Measurements from ENCODE around the gene NDUFB10.
A peak's percentile ranks its signal among the peaks of the same experiment; 100 is the strongest.

The NDUFB10 gene

DNA sequence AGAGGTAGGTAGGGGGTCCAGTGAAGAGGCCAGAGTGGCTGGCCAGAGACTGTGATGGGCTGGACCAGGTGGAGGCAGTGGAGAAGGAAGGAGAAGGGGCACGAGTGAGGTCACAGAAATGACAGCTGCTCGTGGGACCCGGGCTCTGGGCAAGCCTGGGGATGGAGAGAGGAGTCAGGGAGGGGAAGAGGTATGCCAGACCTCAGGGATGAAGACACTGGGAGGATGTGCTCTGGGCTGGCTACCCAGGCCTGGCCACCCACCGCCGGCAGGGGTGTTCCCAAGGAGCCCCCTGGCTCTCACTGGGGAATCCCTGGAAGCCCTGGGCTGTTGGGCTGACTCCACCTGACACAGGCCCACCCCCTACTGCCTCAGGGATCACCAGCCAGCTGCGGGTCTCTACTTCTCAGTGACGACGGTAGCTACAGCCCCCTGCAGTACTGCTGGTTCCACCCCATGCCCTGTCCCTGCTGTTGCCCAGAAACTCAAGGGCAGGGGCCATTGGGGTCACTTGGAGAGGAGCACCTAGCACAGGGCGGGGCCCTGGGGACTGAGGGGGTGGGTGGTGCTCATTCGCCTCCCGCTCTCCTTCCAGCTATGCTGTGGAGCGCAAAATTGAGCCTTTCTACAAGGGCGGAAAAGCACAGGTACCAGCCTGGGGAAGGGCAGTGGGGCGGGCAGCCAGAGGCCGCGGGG, 14.3 kb downstream of the NDUFB10 start:
- no peak for DNase-seq

DNA sequence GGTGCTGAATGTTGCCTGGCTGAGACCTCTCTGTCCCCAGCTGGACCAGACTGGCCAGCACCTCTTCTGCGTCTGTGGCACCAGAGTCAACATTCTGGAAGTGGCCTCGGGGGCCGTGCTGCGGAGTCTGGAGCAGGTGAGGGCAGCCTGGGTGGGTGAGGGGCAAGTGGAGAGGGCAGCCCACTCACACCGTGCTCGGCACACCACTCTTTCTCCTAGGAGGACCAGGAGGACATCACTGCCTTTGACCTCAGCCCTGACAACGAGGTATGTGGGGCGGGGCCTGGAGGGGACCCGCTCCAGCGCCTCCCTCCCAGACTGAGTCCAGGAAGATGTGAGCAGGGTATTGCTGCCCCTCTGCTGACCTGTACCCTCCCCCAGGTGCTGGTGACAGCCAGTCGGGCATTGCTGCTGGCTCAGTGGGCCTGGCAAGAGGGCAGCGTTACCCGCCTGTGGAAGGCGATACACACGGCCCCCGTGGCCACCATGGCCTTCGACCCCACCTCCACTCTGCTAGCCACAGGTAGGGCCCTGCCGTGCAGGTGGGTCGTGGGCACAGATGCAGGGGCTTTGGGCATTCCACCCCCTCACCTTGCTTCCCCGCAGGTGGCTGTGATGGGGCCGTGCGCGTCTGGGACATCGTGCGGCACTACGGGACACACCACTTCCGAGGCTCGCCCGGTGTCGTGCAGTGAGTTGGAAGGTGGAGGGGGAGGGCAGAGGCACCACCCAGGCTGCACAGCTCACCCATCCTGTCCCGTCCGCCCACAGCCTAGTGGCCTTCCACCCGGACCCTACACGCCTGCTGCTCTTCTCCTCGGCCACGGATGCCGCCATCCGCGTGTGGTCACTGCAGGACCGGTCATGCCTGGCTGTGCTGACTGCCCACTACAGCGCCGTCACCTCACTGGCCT, 15.1 kb downstream of the NDUFB10 start:
- no peak for DNase-seq

DNA sequence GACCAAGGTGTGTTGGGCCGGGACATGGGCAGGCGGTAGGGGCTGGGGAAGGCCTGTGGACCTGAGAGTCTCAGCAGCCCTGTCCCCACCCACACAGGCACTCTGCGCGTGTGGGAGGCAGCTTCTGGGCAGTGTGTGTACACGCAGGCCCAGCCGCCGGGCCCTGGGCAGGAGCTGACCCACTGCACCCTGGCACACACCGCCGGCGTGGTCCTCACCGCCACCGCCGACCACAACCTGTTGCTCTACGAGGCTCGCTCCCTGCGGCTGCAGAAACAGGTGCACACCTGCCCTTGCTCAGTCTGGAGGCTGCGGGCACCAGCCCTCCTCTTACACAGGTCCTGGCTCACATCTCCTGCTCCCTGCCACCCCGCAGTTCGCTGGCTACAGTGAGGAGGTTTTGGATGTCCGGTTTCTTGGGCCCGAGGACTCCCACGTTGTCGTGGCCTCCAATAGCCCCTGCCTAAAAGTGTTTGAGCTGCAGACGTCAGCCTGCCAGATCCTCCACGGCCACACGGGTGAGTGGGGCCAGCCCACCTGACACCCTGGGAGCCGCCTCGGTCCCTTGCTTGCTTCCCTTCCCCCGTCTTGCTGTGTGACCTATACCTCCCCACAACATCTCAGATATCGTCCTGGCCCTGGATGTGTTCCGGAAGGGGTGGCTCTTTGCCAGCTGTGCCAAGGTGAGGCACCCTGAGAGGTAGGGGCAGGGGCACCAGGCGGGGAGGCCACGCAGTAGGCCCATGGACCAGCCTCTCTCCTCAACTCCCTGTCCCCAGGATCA, 16.3 kb downstream of the NDUFB10 start:
- no peak for DNase-seq

DNA sequence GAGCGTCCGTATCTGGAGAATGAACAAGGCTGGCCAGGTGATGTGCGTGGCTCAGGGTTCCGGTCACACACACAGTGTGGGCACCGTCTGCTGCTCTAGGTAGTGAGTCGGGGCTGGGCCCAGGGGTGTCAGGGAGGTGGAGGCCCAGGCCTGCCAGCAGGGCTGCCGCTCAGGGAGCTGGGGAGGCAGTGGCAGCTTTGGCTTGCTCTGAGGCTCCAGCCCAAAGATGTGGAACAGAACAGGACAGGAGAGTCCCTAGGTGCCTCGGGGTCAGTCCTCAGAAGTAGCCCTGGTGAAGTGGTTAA, 16.8 kb downstream of the NDUFB10 start:
- no peak for DNase-seq

DNA sequence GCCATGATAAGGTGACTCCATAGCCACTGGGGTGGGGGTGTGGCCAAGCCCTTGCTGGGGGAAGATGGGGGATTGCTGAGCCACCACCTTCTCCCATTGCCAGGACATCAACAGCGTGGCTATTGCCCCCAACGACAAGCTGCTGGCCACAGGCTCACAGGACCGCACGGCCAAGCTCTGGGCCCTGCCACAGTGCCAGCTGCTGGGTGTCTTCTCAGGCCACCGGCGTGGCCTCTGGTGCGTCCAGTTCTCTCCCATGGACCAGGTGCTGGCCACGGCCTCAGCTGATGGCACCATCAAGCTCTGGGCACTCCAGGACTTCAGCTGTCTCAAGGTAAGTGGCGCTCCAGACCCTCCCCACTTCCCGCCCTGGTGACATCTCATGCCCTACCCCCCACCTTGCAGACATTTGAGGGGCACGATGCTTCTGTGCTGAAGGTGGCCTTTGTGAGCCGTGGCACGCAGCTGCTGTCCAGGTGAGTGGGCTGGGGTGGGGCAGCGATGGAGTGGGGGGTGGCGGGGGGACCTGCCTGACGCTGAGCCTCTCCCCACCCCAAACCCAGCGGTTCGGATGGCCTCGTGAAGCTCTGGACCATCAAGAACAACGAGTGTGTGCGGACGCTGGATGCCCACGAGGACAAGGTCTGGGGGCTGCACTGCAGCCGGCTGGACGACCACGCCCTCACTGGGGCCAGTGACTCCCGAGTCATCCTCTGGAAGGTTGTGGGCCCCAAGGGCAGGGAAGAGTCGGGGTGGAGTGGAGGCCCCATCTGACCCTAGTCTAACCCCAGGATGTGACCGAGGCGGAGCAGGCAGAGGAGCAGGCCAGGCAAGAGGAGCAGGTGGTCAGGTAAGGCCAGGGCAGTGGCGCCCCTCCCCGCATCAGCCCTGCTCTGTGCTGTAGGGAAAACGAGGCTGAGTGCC, 17.9 kb downstream of the NDUFB10 start:
- DNase-seq = no peak

DNA sequence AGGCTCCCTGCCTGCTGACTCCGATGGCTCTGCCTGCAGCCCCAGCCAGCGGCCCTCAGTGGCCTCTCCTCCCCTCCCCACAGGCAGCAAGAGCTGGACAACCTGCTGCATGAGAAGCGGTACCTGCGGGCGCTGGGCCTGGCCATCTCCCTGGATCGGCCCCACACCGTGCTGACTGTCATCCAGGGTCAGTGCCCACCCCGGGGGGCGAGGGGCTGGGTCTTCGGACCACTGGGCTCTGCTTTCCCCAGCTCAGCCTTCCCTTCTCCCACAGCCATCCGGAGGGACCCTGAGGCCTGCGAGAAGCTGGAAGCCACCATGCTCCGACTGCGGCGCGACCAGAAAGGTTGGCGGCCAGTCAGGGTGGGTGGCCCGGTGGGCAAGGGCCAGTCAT, 18.5 kb downstream of the NDUFB10 start:
- no peak for DNase-seq

DNA sequence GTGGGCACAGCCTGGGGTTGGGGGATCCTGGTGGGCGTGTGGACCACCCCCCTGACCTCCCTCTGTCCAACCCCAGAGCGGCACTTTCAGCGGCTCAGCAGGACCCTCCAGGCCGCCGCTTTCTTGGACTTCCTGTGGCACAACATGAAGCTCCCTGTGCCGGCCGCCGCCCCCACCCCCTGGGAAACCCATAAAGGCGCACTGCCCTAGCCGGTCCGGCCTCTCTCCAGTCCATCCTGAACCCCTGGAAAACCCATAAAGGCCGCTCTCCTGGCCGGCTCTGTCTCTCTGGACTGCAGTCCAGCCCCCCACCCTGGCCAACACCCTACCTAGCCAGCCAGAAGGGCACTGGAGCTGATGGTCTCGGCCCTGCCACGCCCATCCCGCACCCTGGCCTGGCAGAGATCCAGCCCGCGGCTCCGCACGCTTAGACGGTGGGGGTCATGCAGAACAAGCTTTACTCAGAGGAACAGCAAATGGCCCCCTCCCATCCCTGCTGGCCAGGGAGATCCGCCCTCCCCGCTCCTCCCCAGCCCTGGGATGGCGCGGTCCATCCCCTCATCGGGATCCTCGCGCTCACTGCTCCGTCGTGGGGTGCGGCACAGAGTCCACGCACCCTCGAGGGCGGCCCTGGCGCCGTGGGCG, 19.3 kb downstream of the NDUFB10 start:
- DNase-seq = no peak

DNA sequence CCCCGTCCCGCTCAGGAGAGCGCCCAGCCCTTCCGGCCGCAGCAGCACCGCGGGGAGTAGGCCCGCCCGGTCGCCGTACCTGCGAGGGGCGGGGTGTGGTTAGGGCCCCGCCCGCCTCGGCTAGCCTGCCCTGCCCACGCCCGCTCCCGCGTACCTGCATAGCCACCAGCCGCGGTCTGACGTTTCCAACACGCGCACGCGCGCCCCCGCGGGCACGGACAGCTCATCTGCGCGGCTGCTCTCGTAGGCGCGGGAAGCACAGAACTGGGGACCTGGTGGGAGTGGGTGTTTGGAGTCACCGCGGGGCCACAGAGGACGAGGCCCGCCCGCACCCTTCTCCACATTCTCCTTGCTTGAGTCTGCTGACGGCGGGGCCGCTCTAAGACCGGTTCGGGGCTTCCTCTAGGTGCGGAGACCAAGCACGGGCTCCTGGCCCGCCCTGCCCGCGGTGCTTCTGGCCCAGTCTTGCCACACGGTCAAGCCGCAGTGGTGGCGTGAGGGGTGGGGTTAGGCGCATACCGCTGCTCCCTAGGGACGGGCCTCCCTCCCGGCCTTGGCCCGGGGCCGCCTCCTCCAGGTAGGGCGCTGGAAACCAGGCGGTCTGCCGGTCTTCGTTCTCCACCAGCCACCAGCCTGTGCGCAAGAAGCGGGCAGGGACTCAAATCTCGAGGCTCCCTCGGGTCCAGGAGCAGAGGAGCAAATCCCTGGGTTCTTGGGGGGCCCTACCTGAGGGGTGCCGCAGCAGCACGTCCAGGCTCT, 20.1 kb downstream of the NDUFB10 start:
- DNase-seq = peak; percentile 48

DNA sequence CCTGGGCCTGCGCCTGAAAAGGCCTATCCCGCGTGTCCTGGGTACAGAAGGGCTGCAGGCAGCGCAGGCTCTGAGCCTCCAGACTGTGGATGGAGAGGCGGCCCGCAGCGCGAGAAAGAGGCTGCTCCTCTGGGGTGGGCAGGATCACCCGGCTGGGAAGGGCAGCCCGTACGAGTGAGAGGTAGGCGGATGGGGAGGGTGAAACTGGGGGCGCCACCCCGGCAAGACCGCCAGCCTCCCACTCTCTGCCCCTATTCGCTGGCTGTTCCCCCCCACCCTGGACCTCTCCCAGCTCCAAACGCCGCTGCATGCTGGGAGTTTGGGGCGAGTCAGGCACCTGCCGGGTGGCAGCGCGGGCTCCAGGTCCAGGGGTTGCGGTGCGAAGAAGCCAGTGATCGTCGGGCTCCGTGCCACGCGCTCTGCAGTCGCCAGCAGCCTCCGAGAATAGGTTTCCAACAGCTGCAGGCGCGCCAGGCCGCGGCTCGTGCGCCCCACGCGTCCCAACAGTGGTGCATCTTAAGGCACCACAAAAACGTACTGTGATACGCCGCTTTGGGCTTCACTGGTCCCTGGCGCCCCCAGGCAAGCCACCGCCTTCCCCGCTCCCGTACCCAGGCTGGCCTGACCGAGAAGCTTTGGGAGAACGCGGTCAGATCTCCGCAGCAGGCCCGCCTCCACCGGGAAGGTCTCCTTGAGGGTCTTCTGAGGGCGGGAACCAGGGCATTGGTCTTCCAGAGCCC, 20.9 kb downstream of the NDUFB10 start:
- no peak for DNase-seq

DNA sequence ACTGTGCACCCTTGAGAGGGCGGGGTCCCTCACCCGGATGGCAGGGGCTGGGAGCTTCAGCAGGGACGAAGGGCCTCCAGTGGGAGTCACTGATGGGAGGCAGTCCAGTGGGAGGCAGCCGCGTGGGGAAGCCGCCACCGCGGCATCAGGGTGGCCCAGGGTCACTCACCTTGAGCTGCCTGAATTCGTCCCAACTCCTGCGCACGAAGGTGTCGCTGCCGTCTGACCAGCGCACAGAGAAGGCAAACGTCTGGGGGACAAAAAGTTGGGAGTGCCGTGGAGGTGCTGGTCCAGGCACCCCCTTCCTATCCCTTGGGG, 21.4 kb downstream of the NDUFB10 start:
- DNase-seq = no peak

DNA sequence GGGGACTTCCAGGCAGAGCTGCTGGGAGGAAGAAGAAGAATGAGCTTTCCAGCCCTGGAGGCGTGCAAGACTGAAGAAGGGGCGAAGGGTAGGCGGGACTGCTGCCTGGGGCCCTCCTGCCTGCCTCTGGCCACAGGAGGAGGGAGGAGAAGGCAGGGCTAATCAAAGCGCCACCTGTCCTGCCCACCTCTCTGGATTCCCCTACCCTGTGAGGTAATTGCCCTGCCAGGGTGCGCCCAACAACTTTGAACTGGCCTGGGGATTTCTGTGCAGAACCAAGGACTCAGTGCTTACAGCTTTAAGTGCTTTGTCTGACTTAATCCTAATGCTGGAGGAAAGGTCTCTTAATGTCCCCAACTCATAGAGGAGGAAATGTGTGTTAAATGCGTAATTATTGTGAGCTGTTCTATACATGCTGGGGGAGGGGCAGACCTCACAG, 22.1 kb downstream of the NDUFB10 start, which contains the start of gene NOXO1:
Gene NOXO1 (minus strand): TSS at position 72 of the 439 bp plus-strand sequence. CDS start 290 bp downstream, outside the sequence.
- no peak for DNase-seq

DNA sequence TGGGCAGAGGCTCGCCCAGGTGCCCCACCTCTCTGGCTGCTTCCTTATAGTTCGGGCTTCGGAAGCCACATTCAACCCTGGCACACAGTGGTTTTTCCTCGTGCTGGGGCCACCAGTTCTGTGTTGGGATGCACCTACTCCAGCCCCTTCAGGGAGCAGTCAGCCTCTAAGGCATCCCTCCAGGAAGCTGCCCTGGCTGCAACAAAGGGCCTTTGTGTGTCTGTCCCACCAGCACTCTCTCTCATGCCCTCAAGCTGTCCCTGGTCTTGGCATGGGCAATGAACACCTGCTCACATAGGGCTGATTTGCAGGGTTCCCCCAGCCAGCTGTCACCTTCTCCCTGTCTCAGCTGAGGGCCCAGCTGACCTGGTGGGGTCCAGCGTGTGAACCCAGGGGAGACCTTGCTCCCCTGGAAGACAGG, 22.7 kb downstream of the NDUFB10 start:
- DNase-seq = no peak

DNA sequence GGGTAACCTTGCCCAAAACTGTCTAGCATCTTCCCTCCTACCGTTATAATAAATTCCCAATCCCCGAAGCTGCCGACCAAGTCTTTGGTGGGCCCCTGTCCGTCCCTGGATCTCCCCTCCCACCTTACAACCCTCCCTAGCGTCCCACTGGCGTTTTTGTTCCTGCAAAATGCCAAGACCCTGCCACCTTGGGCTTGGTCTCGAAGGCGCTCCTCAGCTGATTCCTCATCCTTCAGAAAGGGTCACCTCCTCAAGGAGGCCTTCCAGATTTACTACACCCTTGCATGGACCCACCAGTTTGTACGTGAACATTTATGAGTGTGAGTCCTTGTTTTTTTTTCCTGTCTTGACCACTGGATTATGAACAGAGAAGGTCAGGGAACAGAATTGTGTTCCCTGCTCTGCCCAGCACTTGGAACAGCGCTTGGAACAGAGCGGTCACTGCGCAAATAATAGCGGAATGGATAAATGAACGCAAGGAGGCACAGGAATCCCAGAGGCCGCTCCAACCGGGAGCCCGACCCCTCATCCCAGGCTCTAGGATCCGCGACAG, 23.7 kb downstream of the NDUFB10 start:
- DNase-seq = no peak

DNA sequence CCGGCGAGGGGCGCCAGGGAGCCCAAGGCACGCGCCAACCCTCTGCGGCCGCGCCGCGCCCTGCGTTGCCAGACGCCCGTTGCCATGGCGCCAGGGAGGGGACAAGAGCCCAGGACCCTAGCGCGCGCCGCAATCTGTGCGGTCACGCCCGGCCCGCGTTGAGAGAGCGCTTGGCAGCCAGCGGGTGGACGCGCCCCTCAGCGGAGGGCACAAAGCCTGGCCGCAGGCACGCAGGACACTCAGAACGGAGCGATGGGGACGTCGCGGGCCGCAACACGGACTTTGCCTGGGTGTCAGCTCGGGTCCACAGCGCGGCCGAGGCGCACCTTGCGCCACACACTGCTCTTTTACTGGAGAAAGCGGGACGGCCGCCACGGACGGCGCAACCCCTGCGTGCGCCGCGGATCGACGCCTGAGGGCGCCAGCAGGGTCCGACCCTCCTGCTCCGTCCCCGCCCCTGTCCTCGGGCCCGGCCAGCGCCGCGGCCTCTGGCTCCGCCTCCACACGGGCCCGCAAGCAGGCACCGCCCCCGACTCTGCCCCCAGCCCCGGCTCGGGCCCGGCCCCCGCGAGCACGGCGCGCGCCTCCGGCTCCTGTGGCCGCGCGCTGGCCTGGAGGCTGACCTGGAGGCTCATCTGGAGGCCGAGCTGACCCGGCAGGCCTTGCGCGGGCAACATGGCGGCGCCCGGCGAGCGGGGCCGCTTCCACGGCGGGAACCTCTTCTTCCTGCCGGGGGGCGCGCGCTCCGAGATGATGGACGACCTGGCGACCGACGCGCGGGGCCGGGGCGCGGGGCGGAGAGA, 24.4 kb downstream of the NDUFB10 start, which contains the start of gene GFER:
Gene GFER (plus strand): TSS at position 650 of the 803 bp plus-strand sequence. CDS start 26 bp downstream, at position 676.
- DNase-seq = peak; percentile 82

DNA sequence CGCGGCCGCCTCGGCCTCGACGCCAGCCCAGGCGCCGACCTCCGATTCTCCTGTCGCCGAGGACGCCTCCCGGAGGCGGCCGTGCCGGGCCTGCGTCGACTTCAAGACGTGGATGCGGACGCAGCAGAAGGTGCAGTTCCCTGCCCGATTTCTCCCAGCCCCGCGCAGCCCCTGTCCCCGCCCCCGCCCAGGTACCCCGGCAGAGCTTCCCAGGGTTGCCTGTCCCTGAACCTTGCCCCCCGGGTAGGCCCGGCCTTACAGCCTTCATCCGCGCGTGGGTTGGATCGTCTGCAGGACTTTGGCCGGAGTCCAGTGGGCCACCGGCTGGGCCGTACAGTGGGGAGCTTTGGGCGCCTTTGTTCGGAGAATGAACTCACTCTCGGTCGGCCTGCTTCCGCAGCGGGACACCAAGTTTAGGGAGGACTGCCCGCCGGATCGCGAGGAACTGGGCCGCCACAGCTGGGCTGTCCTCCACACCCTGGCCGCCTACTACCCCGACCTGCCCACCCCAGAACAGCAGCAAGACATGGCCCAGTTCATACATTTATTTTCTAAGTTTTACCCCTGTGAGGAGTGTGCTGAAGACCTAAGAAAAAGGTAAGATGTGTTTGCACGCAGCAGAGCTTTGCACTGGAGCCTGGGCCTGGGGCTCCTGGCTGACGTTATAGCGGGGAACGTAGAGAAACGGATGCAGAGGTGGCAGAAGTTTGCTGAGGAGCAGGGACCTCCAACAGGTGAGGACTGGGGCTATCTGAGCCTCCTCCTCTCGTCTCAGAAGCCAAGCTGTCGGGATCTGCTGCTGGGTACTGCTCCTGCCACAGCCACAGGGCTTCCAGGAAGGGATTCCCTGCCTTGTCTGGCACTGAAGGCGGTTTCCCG, 25.2 kb downstream of the NDUFB10 start:
- no peak for DNase-seq

DNA sequence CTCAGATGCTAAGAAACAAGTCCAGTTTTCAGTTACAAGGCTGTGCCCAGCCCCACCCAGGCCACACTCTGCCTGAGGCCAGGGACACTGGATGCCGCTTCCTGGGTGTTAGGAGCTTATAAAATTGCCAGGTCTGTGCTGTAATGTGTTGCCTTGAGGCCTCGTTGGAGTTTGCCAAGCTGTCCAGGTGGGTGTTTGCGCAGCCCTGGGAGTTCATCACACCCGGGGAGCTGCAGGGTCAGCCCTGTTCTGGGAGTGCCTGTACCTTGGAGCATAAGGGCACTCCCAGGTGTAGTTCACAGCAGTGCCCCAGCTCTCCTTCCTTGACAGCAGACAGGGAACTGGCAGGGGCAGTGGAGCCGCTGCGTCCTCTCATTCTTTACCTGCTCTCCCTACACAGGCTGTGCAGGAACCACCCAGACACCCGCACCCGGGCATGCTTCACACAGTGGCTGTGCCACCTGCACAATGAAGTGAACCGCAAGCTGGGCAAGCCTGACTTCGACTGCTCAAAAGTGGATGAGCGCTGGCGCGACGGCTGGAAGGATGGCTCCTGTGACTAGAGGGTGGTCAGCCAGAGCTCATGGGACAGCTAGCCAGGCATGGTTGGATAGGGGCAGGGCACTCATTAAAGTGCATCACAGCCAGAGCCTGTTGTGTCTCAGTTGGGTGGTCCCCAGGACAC, 26.3 kb downstream of the NDUFB10 start:
- no peak for DNase-seq

DNA sequence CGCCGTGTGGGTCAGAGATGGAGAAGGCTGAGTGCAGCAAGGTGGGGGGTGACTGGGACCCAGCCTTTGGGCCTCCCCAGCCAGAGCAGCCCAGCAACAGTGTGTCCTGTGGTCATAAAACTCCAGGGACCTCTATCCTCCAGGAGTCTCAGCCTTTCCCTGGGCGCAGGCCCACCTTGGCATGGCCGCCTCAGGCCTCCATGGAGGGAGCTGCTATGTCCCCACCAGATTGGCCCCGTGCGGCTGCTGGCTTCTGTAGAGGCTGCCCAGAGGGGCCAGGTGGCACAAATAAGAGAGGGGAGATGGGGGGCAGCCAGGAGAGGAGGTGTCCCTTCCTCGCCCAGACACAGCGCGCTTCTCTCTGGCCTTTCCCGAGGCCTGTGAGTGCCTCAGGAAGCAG, 27.9 kb downstream of the NDUFB10 start:
- DNase-seq = no peak

Data from CD4-positive, alpha-beta T cell treated with Interleukin-21 for 1 hour (primary cell).